NCI-H345 treated with DMSO at 0.1 percent for 48 hours (cell line): ENCODE measurements around the gene AUNIP.

Source experiments
- DNase-seq: peaks from one replicate; lab custom pipeline; 2025; ENCODE audit not compliant: unreplicated experiment; lab: John Stamatoyannopoulos, UW

The AUNIP gene

DNA sequence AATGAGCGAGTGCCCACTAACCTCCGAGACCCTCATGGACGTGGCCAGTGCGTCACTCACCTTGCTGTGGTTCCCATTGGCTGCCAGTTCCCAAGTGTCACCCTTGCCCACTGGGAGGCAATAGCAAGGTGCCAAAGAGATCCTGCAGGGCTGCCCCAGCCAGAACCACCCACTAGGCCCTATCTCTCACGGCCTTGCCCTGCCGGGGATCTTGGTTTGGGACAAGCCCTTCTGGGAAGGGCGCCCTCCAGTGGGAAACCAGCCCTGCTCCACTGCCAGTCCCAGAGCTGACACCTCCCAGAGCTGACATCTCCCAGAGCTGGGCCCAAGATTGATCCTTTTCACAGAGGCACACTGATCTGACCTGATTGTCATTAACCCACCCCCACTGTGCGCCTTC lies 61.3 kb downstream of the AUNIP start:
- no peak for DNase-seq

GRCh38 chr1:25796811-25797458 lies 62.3 kb downstream of the AUNIP start:
- peak; percentile 83 for DNase-seq

- no peak for DNase-seq
These were observed 63.1 kb downstream of the AUNIP start for GRCh38 chr1:25795946-25796810.

DNA sequence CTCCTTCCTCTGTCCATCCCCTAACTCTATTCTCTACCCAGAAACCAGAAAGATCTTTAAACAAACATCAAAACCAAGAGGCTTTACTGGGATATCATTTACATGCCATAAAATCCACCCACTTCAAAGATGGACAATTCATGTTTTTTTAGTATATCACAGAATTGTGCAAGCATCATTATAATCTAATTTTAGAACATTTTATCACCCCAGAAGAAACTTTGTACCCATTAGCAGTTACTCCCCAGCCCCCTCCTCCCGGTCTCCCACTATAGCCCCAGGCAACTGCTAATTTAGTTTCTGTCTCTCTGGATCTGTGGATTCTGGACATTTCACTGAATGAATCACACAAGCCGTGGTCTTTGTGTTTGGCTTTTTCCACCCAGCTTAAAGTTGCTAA lies 64.0 kb downstream of the AUNIP start:
- DNase-seq, result no peak

DNA sequence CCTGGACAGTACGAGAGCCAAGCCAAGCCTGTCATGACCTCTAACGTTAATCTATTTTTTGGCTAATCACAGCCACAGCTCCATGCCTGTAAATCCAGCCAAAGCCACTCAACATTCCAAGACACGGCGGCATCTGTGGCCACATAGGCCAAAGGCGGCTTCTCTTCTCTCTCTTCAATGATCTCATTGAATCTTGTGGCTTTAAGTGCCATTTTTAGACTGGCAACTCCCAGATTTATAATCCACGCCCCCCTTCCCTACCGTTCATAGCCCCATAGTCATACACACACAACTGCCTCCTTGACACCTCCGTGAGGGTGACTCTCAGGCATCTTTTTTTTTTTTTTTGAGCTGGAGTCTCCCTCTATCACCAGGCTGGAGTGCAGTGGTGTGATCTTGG lies 64.9 kb downstream of the AUNIP start:
- no peak for DNase-seq

GRCh38 chr1:25793585-25794170 lies 65.6 kb downstream of the AUNIP start:
- no peak for DNase-seq

- no peak for DNase-seq
These were observed 67.1 kb downstream of the AUNIP start for GRCh38 chr1:25792115-25792514.

- DNase-seq, result no peak
These were observed 68.8 kb downstream of the AUNIP start for GRCh38 chr1:25790472-25790871.

GRCh38 chr1:25787760-25788166 lies 71.5 kb downstream of the AUNIP start:
- no peak for DNase-seq

DNA sequence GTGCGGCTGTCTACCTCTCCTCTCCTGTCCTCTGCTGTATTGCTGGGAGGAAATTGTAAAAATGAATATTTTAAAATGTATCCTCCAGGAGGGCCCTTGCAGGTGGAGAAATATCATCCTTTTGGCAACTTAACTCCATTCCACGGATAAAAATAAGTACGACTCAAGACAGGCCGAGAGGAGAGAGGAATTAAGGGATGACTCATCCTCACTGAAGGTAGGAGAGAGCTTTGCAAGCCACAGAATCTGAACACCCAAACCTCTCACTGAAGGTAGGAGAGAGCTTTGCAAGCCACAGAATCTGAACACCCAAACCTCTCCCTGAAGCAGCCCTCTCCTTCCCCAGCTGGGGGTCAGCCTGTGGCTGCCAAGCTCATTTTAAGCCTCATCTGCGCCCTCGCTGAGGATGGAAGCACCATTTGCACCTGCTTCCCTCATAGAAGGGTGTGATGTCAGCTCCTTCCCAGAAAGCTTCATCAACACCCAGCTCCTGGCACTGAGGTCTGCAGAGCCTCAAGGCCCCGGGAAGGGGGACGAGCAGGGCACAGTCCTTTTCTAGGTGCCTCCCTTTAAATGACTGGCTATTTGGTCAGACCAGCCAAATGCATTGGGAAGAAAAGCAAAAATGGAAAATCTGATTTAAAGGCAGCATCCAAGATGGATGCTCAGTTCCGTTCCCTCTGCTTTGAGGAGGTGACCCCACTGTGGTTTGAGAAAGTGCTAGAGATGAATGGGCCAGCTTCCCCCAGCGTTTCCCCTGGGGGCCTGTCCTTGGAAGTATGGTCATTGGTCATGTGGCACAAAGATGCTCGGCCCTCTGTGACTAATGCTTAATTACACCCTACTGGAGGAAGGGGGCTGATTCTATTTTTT lies 72.1 kb downstream of the AUNIP start:
- DNase-seq, result no peak

DNA sequence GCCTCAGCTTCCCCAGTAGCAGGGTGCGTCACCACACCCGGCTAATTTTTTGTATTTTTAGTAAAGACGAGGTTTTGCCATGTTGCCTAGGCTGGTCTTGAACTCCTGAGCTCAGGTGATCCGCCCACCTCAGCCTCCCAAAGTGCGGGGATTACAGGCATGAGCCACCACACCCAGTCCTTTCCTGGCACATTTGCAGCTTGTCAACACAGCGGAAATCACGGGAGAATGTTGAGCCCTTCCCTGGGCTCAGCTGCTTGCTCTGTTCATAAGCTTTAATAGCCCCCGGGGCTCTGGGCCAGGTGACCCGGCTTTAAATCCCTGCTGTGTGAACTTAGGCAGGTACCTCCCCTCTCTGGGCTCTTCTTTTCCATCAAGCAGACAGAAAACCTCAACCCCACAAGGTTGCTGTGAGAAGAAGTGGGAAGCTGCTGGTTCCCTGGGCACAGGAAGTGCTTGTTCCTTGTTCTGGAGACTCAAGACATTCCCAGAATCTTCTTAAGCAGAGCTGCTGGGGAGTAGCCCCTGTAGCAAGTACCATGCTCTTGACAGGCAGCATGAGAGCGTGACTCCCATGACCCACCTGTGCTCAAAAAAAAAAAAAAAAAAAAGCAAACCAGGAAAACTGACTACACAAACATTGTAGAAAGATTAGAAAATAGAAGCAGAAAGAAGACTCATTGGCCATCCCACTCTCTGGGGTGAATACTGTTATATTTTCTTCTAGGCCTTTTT lies 73.8 kb downstream of the AUNIP start:
- no peak for DNase-seq

GRCh38 chr1:25784575-25785051 lies 74.6 kb downstream of the AUNIP start:
- no peak for DNase-seq
